PFSK-1 (cell line): ENCODE data around the gene RGS19.

Experiments used
- SIN3A ChIP-seq: IDR thresholded peaks from 2 replicates; pipeline ENCODE4 v1.6.1; 2012; ENCODE audit warnings: mild to moderate bottlenecking, low read length, moderate library complexity, borderline replicate concordance; ENCODE audit not compliant: insufficient read depth
- TAF1 ChIP-seq: IDR thresholded peaks from 2 replicates; pipeline ENCODE4 v1.6.1; 2012; ENCODE audit warnings: low read length, control low read depth, borderline replicate concordance; ENCODE audit not compliant: insufficient read depth
- TF ChIP-seq, protein P1 (sequence below), 2 experiments: IDR thresholded peaks; 2 replicates each; pipeline versions ENCODE4 v1.6.1 to v1.8.0; 2011 to 2012; ENCODE audit warnings: low read depth in 2 of 2, low read length in 2 of 2, control low read depth in 1 of 2, inconsistent platforms in 1 of 2, mild to moderate bottlenecking in 1 of 2, moderate library complexity in 1 of 2; ENCODE audit not compliant: insufficient read depth in 1 of 2

DNA sequence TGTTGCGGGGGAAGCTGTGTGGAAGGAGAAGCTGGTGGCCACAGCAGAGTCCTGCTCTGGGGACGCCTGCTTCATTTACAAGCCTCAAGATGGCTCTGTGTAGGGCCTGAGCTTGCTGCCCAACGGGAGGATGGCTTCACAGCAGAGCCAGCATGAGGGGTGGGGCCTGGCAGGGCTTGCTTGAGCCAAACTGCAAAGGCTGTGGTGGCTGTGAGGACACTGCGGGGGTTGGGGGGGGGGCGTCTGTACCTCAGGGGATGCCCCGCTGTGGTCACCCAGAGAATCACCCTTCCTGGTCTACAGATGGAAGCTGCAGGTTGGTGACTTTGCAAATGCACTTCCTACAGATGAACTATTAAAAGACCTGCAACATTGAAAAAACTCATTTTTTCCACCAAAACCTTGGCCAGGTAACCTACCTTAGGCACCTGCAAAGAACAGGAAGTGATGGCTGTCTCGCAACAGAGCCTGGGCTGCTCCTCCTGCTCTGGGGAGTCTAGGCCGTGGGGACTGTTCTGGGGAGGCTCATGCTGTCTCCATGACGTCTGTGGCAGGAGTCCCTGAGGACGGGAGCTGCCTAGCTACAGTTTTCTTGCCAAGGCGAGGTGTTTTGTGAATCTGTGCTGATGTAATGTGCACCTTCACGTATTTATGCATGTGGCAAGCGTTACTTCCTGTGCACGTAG is 20.7 kb upstream of the RGS19 start:
- TF ChIP-seq, protein P1, sequence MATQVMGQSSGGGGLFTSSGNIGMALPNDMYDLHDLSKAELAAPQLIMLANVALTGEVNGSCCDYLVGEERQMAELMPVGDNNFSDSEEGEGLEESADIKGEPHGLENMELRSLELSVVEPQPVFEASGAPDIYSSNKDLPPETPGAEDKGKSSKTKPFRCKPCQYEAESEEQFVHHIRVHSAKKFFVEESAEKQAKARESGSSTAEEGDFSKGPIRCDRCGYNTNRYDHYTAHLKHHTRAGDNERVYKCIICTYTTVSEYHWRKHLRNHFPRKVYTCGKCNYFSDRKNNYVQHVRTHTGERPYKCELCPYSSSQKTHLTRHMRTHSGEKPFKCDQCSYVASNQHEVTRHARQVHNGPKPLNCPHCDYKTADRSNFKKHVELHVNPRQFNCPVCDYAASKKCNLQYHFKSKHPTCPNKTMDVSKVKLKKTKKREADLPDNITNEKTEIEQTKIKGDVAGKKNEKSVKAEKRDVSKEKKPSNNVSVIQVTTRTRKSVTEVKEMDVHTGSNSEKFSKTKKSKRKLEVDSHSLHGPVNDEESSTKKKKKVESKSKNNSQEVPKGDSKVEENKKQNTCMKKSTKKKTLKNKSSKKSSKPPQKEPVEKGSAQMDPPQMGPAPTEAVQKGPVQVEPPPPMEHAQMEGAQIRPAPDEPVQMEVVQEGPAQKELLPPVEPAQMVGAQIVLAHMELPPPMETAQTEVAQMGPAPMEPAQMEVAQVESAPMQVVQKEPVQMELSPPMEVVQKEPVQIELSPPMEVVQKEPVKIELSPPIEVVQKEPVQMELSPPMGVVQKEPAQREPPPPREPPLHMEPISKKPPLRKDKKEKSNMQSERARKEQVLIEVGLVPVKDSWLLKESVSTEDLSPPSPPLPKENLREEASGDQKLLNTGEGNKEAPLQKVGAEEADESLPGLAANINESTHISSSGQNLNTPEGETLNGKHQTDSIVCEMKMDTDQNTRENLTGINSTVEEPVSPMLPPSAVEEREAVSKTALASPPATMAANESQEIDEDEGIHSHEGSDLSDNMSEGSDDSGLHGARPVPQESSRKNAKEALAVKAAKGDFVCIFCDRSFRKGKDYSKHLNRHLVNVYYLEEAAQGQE (IDR thresholded peaks at IDR 0.05; ENCODE audit: insufficient read depth in 1 of 2, low read depth in 2 of 2, low read length in 2 of 2) = no peak
- TF ChIP-seq TAF1 (no peak), SIN3A (no peak)
